ENCODE results near the gene STK24. TPM values are rescaled to one million over a fixed set of nuclear protein-coding genes. Genes with fewer than 3 reads are reported as not detected.

STK24 gene
- total and polyA plus RNA-seq, 2 of the 8 experiments (the other 6 are each of a cell fraction or from before 2014, with no cell fraction given): 62.8 to 143 TPM

DNA sequence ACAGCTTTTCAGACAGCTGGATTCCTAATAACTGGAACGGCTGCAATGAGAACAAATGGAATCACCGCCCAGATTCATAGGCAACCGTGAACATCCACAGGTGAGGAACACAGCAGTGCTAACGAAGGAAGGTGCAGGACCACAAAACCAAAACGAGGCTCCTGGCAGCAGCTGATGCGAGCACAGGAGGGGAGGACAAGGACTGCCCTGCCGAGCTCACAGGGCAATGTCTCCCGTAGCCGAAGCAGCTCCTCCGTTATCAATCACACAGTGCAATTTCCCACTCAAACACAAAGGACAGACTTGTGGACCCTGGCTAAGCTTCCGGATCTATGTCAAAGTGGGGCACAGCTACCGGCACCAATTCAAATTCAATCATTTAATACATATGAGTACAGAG, 70.6 kb downstream of the STK24 start (continued):
- TF ChIP-seq, protein P1, sequence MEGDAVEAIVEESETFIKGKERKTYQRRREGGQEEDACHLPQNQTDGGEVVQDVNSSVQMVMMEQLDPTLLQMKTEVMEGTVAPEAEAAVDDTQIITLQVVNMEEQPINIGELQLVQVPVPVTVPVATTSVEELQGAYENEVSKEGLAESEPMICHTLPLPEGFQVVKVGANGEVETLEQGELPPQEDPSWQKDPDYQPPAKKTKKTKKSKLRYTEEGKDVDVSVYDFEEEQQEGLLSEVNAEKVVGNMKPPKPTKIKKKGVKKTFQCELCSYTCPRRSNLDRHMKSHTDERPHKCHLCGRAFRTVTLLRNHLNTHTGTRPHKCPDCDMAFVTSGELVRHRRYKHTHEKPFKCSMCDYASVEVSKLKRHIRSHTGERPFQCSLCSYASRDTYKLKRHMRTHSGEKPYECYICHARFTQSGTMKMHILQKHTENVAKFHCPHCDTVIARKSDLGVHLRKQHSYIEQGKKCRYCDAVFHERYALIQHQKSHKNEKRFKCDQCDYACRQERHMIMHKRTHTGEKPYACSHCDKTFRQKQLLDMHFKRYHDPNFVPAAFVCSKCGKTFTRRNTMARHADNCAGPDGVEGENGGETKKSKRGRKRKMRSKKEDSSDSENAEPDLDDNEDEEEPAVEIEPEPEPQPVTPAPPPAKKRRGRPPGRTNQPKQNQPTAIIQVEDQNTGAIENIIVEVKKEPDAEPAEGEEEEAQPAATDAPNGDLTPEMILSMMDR (IDR thresholded peaks at IDR 0.05; ENCODE audit: control extremely low read depth in 1 of 3, insufficient read depth in 1 of 3, low read depth in 1 of 3, low read length in 3 of 3): no peak
- TF ChIP-seq, protein P2, sequence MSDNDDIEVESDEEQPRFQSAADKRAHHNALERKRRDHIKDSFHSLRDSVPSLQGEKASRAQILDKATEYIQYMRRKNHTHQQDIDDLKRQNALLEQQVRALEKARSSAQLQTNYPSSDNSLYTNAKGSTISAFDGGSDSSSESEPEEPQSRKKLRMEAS (IDR thresholded peaks at IDR 0.05): no peak
